Measurements from ENCODE around the gene GALT.

Gene GALT

GRCh38 chr9:34693560-34693959 lies 47.1 kb downstream of the GALT start:
- no peak overlapping the region for H3K4me3 ChIP-seq (ENCODE audit: insufficient read depth, low read depth, low read length)
- 92 to 98% methylated on average over 2 of the region's 2 CpGs for WGBS, 2 experiments
- H3K27me3 ChIP-seq (ENCODE audit: control insufficient read depth, insufficient read depth, low read length, poor library complexity, severe bottlenecking) = no peaks in the 10 kb centered on the region
- H3K9me3 ChIP-seq (ENCODE audit: control insufficient read depth, low read length) = no peaks in the 10 kb centered on the region
- no peak overlapping the region for H3K27ac ChIP-seq (ENCODE audit: insufficient read depth, low read depth, low read length, poor library complexity, severe bottlenecking)
- no peaks in the 10 kb centered on the region for H3K4me1 ChIP-seq (ENCODE audit: control insufficient read depth, insufficient read depth, low read length)
- no peaks in the 10 kb centered on the region for H3K36me3 ChIP-seq (ENCODE audit: control insufficient read depth, insufficient read depth, low read length)

GRCh38 chr9:34694811-34695210 lies 48.3 kb downstream of the GALT start:
- H3K27me3 ChIP-seq (ENCODE audit: control insufficient read depth, insufficient read depth, low read length, poor library complexity, severe bottlenecking) = peaks cover 12% of the 10 kb centered on the region
- no peaks in the 10 kb centered on the region for H3K4me1 ChIP-seq (ENCODE audit: control insufficient read depth, insufficient read depth, low read length)
- H3K36me3 ChIP-seq (ENCODE audit: control insufficient read depth, insufficient read depth, low read length) = no peaks in the 10 kb centered on the region
- no peak overlapping the region for H3K4me3 ChIP-seq (ENCODE audit: insufficient read depth, low read depth, low read length)
- H3K9me3 ChIP-seq (ENCODE audit: control insufficient read depth, low read length) = no peaks in the 10 kb centered on the region
- no peak overlapping the region for H3K27ac ChIP-seq (ENCODE audit: insufficient read depth, low read depth, low read length, poor library complexity, severe bottlenecking)
